GM12878 (cell line): ENCODE results near the gene ARID3B. TPM values are rescaled to one million over a fixed set of nuclear protein-coding genes. Genes with fewer than 3 reads are reported as not detected.
A peak's percentile ranks its signal among the peaks of the same experiment; 100 is the strongest.

Experiments
- BACH1 ChIP-seq: fragments of 450-650 bp; IDR thresholded peaks from 2 replicates; pipeline ENCODE4 v1.6.1; 2017; ENCODE audit warnings: mild to moderate bottlenecking, borderline replicate concordance
- CHD1 ChIP-seq: IDR thresholded peaks from 2 replicates; pipeline ENCODE4 v1.6.1; 2012; ENCODE audit warnings: low read depth, low read length, improper control_type of control experiment
- FOXK2 ChIP-seq: fragments of 450-650 bp; IDR thresholded peaks from 2 replicates; pipeline ENCODE4 v1.6.1; 2017; ENCODE audit warnings: mild to moderate bottlenecking, moderate library complexity
- JUND ChIP-seq: IDR thresholded peaks from 2 replicates; pipeline ENCODE4 v1.6.1; 2012; ENCODE audit warnings: low read depth, mild to moderate bottlenecking, low read length, improper control_type of control experiment, moderate library complexity
- KAT2A ChIP-seq: conservative IDR thresholded peaks from 2 replicates; pipeline ENCODE4 v1.6.1; 2011; ENCODE audit warnings: low read depth, low read length; ENCODE audit not compliant: control insufficient read depth
- MEF2A ChIP-seq: IDR thresholded peaks from 2 replicates; pipeline ENCODE4 v1.6.1; 2011; ENCODE audit warnings: low read depth, mild to moderate bottlenecking, low read length, moderate library complexity; ENCODE audit not compliant: insufficient read depth
- NBN ChIP-seq: fragments of 450-650 bp; IDR thresholded peaks from 2 replicates; pipeline ENCODE4 v1.6.1; 2016
- NR2F1 ChIP-seq: fragments of 450-650 bp; conservative IDR thresholded peaks from 2 replicates; pipeline ENCODE4 v1.6.1; 2017; ENCODE audit warnings: mild to moderate bottlenecking
- NRF1 ChIP-seq: conservative IDR thresholded peaks from 2 replicates; pipeline ENCODE4 v1.6.1; 2011; ENCODE audit warnings: mild to moderate bottlenecking, low read depth, low read length, improper control_type of control experiment
- RAD21 ChIP-seq: IDR thresholded peaks from 2 replicates; pipeline ENCODE4 v1.6.1; 2011; ENCODE audit warnings: mild to moderate bottlenecking, low read depth, low read length, moderate library complexity; ENCODE audit not compliant: insufficient read depth
- RB1 ChIP-seq: fragments of 450-650 bp; formaldehyde crosslinking; IDR thresholded peaks from 2 replicates; pipeline ENCODE4 v1.6.1; 2017; ENCODE audit warnings: mild to moderate bottlenecking, borderline replicate concordance
- SMAD1 ChIP-seq: fragments of 450-650 bp; IDR thresholded peaks from 2 replicates; pipeline ENCODE4 v1.6.1; 2018; ENCODE audit warnings: mild to moderate bottlenecking, low read depth; ENCODE audit not compliant: partially characterized antibody
- SMC3 ChIP-seq: IDR thresholded peaks from 2 replicates; pipeline ENCODE4 v1.6.1; 2011; ENCODE audit warnings: low read length, improper control_type of control experiment, borderline replicate concordance
- TCF12 ChIP-seq: IDR thresholded peaks from 2 replicates; pipeline ENCODE4 v1.6.1; 2011; ENCODE audit warnings: low read depth, mild to moderate bottlenecking, low read length
- polyA plus RNA-seq, 11 experiments: library from polyadenylated mRNA; depleted of rRNA in 4 of 11; unstranded in 6 of 11; stranded (reverse) in 5 of 11; fragments of >200 nt; fragmentation: Nextera tagmentation in 4 of 11; fragmentation: Illumina TruSeq in 1 of 11; extraction: Ambion mirVana in 4 of 11; extraction: Trizol in 1 of 11; gene quantifications; 1 replicate in 1 of 11; 2 replicates in 10 of 11; pipeline versions ENCODE4 v1.2.1 to v1.2.3, GENCODE V29; 2011 to 2016; ENCODE audit warnings: inconsistent platforms in 2 of 11, missing spikeins in 2 of 11, low read depth in 1 of 11
- total RNA-seq, 4 experiments: library from RNA; depleted of rRNA in 3 of 4; stranded (reverse); fragments of >200 nt in 3 of 4; fragmentation: Illumina TruSeq in 1 of 4; extraction: Trizol in 1 of 4; gene quantifications; 2 replicates each; pipeline versions ENCODE4 v1.2.1 to v1.2.3, GENCODE V29; 2013 to 2021
- TF ChIP-seq, protein P1 (sequence below): fragments of 450-650 bp; IDR thresholded peaks from 2 replicates; pipeline ENCODE4 v1.6.1; 2016; ENCODE audit warnings: mild to moderate bottlenecking
- TF ChIP-seq, protein P2 (sequence below): fragments of 450-650 bp; IDR thresholded peaks from 2 replicates; pipeline ENCODE4 v1.6.1; 2017; ENCODE audit warnings: borderline replicate concordance
- TF ChIP-seq, protein P3 (sequence below): fragments of 450-650 bp; IDR thresholded peaks from 2 replicates; pipeline ENCODE4 v1.6.1; 2014; ENCODE audit warnings: mild to moderate bottlenecking
- TF ChIP-seq, protein P4 (sequence below): IDR thresholded peaks from 2 replicates; pipeline ENCODE4 v1.6.1; 2012; ENCODE audit warnings: low read depth, low read length, improper control_type of control experiment
- TF ChIP-seq, protein P5 (sequence below): IDR thresholded peaks from 2 replicates; pipeline ENCODE4 v1.6.1; 2012; ENCODE audit warnings: mild to moderate bottlenecking, low read depth, low read length
- TF ChIP-seq, protein P6 (sequence below): IDR thresholded peaks from 2 replicates; pipeline ENCODE4 v1.6.1; 2011; ENCODE audit warnings: low read depth, mild to moderate bottlenecking, low read length, moderate library complexity, borderline replicate concordance; ENCODE audit errors: extremely low read depth

The ARID3B gene
- total and polyA plus RNA-seq, 10 of the 15 experiments (the other 5 are each of a cell fraction or from before 2014, with no cell fraction given) = 1.1 to 33.4 (median 24.0) TPM

DNA sequence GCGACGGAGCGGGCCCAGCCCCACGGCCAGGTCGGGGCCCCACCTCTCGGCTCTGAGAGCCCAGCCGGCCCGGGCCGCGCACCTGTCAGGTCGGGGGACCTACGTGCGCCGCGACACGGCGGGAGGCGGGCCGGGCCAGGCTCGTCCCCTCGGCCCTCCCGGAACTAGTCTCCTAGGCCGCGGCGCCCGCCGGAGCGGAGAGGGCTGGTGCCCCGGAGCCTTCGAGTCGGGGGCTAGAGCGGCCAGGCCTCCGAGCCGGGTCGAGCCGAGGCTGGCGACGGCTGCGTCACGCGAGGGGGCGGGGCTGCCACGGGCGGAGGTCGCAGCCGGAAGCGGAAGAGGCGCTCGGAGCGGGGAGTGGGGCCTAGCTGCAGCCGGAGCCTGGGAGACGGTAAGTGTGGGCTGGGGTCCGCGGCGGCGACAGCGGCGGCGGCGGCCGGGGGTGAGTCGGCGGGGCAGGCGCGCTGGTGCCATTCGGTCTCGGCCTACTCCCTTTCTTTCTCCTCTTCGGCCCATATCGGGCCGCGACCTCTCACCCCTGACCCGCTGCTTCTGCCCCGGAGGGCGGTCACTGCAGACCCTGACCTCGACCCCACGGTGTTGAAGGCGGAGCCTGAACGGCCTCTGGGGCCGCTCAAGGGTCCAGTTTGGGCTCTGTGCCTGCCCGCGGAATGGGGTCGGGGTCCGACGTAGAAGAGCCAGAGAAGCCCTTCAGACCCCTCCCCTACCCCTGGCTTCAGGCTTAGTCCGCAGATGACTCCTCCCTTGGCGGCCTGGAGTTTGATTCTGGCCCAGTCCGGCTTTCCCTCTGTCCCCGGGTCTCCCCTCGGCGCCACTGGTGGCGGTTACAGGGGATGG lies 74.7 kb downstream of the ARID3B start, which contains the start of gene CLK3 (continued):
- TF ChIP-seq SMC3 (no peak), NBN (no peak), MEF2A (peak; percentile 73), BACH1 (peak; percentile 91), RAD21 (no peak), FOXK2 (no peak), NRF1 (no peak), CHD1 (no peak), KAT2A (no peak), RB1 (peak; percentile 54; the same call in 1 of the 2 replicates), SMAD1 (no peak), NR2F1 (peak; percentile 98), TCF12 (peak; percentile 57; the same call in 1 of the 2 replicates), JUND (no peak)
- TF ChIP-seq, protein P1, sequence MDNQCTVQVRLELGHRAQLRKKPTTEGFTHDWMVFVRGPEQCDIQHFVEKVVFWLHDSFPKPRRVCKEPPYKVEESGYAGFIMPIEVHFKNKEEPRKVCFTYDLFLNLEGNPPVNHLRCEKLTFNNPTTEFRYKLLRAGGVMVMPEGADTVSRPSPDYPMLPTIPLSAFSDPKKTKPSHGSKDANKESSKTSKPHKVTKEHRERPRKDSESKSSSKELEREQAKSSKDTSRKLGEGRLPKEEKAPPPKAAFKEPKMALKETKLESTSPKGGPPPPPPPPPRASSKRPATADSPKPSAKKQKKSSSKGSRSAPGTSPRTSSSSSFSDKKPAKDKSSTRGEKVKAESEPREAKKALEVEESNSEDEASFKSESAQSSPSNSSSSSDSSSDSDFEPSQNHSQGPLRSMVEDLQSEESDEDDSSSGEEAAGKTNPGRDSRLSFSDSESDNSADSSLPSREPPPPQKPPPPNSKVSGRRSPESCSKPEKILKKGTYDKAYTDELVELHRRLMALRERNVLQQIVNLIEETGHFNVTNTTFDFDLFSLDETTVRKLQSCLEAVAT = no peak
- TF ChIP-seq, protein P2, sequence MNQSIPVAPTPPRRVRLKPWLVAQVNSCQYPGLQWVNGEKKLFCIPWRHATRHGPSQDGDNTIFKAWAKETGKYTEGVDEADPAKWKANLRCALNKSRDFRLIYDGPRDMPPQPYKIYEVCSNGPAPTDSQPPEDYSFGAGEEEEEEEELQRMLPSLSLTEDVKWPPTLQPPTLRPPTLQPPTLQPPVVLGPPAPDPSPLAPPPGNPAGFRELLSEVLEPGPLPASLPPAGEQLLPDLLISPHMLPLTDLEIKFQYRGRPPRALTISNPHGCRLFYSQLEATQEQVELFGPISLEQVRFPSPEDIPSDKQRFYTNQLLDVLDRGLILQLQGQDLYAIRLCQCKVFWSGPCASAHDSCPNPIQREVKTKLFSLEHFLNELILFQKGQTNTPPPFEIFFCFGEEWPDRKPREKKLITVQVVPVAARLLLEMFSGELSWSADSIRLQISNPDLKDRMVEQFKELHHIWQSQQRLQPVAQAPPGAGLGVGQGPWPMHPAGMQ = no peak
- TF ChIP-seq, protein P3, sequence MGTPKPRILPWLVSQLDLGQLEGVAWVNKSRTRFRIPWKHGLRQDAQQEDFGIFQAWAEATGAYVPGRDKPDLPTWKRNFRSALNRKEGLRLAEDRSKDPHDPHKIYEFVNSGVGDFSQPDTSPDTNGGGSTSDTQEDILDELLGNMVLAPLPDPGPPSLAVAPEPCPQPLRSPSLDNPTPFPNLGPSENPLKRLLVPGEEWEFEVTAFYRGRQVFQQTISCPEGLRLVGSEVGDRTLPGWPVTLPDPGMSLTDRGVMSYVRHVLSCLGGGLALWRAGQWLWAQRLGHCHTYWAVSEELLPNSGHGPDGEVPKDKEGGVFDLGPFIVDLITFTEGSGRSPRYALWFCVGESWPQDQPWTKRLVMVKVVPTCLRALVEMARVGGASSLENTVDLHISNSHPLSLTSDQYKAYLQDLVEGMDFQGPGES = 0 out of 2 replicates have a peak, but pooled peaks have one; percentile 14
- TF ChIP-seq, protein P4, sequence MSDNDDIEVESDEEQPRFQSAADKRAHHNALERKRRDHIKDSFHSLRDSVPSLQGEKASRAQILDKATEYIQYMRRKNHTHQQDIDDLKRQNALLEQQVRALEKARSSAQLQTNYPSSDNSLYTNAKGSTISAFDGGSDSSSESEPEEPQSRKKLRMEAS = peak; percentile 24; the same call in 1 of the 2 replicates
- TF ChIP-seq, protein P5, sequence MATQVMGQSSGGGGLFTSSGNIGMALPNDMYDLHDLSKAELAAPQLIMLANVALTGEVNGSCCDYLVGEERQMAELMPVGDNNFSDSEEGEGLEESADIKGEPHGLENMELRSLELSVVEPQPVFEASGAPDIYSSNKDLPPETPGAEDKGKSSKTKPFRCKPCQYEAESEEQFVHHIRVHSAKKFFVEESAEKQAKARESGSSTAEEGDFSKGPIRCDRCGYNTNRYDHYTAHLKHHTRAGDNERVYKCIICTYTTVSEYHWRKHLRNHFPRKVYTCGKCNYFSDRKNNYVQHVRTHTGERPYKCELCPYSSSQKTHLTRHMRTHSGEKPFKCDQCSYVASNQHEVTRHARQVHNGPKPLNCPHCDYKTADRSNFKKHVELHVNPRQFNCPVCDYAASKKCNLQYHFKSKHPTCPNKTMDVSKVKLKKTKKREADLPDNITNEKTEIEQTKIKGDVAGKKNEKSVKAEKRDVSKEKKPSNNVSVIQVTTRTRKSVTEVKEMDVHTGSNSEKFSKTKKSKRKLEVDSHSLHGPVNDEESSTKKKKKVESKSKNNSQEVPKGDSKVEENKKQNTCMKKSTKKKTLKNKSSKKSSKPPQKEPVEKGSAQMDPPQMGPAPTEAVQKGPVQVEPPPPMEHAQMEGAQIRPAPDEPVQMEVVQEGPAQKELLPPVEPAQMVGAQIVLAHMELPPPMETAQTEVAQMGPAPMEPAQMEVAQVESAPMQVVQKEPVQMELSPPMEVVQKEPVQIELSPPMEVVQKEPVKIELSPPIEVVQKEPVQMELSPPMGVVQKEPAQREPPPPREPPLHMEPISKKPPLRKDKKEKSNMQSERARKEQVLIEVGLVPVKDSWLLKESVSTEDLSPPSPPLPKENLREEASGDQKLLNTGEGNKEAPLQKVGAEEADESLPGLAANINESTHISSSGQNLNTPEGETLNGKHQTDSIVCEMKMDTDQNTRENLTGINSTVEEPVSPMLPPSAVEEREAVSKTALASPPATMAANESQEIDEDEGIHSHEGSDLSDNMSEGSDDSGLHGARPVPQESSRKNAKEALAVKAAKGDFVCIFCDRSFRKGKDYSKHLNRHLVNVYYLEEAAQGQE = no peak
- TF ChIP-seq, protein P6, sequence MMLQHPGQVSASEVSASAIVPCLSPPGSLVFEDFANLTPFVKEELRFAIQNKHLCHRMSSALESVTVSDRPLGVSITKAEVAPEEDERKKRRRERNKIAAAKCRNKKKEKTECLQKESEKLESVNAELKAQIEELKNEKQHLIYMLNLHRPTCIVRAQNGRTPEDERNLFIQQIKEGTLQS = no peak
